GM10266 (cell line): ENCODE results near the gene ADGRB2.

ENCODE experiments used
- DNase-seq: peaks from one replicate; pipeline ENCODE4 v3.0.0; 2012; ENCODE audit errors: extremely low spot score
- TF ChIP-seq, protein P1 (sequence below): IDR thresholded peaks from 2 replicates; pipeline ENCODE4 v1.5.1; 2012; ENCODE audit warnings: mild to moderate bottlenecking, low read depth; ENCODE audit not compliant: control insufficient read depth, insufficient read depth; ENCODE audit errors: missing control alignments

Gene ADGRB2

GRCh38 chr1:31793586-31794285, 29.6 kb upstream of the ADGRB2 start:
- DNase-seq = no peak
- TF ChIP-seq, protein P1, sequence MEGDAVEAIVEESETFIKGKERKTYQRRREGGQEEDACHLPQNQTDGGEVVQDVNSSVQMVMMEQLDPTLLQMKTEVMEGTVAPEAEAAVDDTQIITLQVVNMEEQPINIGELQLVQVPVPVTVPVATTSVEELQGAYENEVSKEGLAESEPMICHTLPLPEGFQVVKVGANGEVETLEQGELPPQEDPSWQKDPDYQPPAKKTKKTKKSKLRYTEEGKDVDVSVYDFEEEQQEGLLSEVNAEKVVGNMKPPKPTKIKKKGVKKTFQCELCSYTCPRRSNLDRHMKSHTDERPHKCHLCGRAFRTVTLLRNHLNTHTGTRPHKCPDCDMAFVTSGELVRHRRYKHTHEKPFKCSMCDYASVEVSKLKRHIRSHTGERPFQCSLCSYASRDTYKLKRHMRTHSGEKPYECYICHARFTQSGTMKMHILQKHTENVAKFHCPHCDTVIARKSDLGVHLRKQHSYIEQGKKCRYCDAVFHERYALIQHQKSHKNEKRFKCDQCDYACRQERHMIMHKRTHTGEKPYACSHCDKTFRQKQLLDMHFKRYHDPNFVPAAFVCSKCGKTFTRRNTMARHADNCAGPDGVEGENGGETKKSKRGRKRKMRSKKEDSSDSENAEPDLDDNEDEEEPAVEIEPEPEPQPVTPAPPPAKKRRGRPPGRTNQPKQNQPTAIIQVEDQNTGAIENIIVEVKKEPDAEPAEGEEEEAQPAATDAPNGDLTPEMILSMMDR = no peak

DNA sequence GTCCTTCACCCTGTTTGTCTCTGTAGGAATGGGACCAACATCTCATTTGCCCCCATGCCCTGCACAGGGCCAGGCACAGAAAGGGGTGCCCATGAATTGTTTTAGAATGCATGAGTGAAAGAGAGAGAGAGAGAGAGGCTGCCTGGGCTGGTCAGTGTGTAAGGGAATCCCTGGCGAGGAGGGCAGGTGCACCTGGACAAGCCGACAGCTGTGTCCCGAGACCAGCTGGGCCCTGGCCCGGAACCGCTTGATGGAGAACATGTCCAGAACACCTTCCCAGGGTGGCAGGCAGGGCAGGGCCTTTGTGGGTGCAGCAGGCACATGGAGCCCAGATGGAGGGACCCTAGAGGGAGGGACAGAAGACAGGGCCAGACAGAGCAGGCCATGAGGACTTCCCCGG, 28.9 kb upstream of the ADGRB2 start:
- DNase-seq = no peak
- TF ChIP-seq, protein P1 = no peak

- TF ChIP-seq, protein P1 = no peak
- no peak for DNase-seq
These were observed 28.4 kb upstream of the ADGRB2 start for GRCh38 chr1:31792541-31792940.

DNA sequence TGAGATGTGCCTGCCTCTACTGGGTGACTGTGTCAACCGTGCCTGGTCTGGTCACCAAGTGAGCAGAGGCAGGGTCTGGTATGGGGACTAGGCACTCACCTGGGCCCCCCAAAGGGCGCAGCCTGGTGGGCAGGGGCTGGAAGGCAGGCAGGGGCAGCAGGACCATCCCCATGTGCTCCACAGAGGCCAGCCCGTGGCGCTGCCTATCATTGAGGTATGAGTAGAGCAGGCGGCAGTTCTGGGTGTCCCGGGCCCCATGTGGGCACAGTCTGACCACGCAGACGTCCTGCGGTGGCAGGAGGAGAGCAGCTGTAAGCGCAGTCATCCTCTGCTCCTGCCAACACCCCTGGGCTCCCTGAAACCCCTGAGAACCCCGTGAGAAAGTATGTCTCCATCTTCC, 28.0 kb upstream of the ADGRB2 start:
- TF ChIP-seq, protein P1 = no peak
- no peak for DNase-seq

DNA sequence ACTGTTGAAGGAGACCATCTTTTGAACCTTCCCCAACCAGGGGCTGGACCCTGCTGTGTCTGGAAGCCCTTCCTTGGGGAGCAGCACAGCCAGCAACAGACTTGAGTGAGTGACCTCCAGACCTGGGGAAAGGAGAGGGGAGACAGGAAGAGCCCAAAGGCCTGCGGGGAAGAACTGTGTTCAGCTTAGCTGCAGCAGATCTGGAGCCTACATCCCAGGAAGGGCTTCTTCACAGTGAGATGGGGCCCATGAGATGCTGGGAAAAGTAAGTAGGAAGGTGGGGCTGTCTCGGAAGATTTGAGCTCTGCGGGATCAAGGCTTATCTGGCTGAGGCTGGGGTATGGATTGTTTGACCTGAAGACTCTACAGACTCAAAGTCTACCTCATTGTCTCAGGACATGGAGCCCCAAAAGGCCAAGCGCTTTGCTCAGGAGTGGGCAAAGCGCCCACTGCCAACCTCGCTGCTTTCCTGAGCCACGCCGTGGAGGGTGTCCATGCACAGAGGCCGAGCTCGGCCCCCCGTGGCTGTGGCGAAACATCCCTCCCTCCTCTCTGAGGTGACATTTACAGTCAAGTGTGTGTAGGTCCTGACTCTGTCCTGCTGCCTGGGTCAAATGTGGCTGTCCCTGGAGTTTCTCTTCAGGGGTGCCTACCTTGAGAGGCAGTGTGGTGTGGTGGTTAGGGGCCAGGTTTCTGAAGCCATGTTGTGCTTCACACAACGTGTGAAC, 27.2 kb upstream of the ADGRB2 start:
- TF ChIP-seq, protein P1 = no peak
- DNase-seq = no peak

DNA sequence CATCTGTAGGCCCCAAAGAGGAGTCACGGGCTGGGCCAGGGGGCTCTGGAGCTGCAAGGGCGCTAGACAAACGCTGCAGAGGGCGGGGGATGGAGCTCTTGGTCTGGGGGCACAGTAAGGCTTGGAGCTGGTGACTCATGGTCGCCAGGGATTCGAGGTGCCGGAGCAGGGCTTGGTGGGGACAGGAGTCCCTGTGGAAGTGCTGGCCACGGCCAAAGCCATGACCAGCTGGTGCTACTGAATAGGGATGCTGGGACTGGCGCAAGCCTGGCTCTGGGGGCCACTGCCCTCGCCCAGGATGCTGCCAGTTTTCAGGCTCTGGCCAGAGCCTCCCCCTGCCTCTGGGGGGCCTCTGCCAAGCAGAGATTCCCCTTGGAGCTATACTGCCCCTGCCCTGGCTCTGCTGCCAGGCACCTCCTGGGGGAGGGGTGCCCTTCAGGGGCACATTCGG, 26.5 kb upstream of the ADGRB2 start:
- TF ChIP-seq, protein P1 = no peak
- no peak for DNase-seq

- TF ChIP-seq, protein P1 = no peak
- no peak for DNase-seq
These were observed 26.0 kb upstream of the ADGRB2 start for GRCh38 chr1:31790140-31790539.
